ENCODE results near the gene LGALSL.

LGALSL gene

DNA sequence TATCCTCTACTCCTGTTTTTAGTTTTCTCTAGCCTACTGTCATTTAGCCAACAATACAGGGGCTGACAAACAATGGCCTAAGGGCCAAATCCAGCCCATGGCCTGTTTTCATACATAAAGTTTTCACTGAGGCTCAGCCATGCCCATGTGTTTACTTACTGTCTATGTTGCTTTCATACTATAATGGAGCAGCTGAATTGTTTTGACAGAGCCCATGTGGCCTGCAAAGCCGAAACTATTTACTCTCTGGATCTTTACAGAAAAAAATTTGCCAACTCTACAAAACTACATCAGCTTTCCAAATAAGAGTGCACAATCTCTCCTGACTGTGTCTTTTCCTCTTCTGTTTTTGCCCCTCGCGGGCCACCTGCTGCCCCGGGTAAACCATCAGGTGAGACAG is 24.0 kb downstream of the LGALSL start:
- H3K4me1 ChIP-seq (ENCODE audit: insufficient read depth, low read length, poor library complexity, severe bottlenecking): no peaks in the 10 kb centered on the region
- H3F3A ChIP-seq (ENCODE audit: low read depth): no peaks in the 10 kb centered on the region
- no peak overlapping the region for H3K4me2 ChIP-seq (ENCODE audit: low read depth, low read length, poor library complexity, severe bottlenecking)
- no peaks in the 10 kb centered on the region for H3K9me2 ChIP-seq (replicated peaks; ENCODE audit: low read depth, low read length)
- no peaks in the 10 kb centered on the region for H3K36me3 ChIP-seq (ENCODE audit: insufficient read depth, low read length)
- no peak overlapping the region for H3K9ac ChIP-seq (ENCODE audit: low read depth, low read length, poor library complexity, severe bottlenecking)
- H3K9me3 ChIP-seq (ENCODE audit: insufficient read depth, low read depth, low read length): no peaks in the 10 kb centered on the region
- no peaks in the 10 kb centered on the region for H3K79me2 ChIP-seq (ENCODE audit: insufficient read depth, low read length)
- H3K4me3 ChIP-seq (ENCODE audit: low read length, poor library complexity, severe bottlenecking): no peak overlapping the region
- peaks cover 11% of the 10 kb centered on the region for H3K27me3 ChIP-seq (ENCODE audit: insufficient read depth, low read length, poor library complexity, severe bottlenecking)
- no peak overlapping the region for H2AFZ ChIP-seq (ENCODE audit: low read length)
- TF ChIP-seq, protein P1, sequence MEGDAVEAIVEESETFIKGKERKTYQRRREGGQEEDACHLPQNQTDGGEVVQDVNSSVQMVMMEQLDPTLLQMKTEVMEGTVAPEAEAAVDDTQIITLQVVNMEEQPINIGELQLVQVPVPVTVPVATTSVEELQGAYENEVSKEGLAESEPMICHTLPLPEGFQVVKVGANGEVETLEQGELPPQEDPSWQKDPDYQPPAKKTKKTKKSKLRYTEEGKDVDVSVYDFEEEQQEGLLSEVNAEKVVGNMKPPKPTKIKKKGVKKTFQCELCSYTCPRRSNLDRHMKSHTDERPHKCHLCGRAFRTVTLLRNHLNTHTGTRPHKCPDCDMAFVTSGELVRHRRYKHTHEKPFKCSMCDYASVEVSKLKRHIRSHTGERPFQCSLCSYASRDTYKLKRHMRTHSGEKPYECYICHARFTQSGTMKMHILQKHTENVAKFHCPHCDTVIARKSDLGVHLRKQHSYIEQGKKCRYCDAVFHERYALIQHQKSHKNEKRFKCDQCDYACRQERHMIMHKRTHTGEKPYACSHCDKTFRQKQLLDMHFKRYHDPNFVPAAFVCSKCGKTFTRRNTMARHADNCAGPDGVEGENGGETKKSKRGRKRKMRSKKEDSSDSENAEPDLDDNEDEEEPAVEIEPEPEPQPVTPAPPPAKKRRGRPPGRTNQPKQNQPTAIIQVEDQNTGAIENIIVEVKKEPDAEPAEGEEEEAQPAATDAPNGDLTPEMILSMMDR (conservative IDR thresholded peaks at IDR 0.05; ENCODE audit: low read length): no peak
- no peak for TF ChIP-seq EZH2phosphoT487 (IDR thresholded peaks at IDR 0.05; ENCODE audit: borderline replicate concordance)
- no peaks in the 10 kb centered on the region for H4K20me1 ChIP-seq (ENCODE audit: insufficient read depth, low read length, poor library complexity, severe bottlenecking)

DNA sequence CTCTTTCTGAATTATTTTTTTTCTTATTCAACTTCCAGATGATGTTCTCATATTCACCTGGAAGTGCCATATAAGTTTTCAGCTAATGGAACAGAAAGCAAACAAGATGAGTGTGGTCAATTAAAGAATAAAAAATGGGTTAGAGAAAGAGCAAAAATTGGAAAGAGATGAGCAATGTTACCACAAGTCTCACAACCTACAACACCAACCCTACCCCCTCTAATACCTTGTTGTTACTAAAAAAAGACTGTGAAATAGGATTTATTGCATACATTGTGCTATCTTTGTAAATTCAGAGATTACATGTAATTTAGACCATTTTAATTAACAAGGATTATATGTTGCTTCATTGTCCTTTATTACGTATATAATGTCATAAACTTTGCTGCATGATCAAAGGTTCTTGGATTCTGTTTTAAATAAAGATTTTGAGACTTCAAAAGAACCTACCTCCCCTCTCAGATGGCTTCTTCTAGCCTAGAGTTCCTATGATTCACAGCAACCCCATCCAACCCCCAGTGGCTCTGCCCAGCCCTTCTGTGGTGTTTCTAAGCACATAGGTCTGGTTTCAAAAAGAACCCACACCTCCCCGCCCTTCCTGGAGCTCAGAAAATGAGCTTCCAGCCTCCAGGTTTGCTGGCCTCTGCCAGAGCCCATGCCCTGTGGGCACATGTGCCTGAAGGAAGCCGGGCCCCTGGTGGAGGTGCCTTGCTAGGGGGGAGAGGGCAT is 24.7 kb downstream of the LGALSL start:
- H3K9ac ChIP-seq (ENCODE audit: low read depth, low read length, poor library complexity, severe bottlenecking): no peak overlapping the region

DNA sequence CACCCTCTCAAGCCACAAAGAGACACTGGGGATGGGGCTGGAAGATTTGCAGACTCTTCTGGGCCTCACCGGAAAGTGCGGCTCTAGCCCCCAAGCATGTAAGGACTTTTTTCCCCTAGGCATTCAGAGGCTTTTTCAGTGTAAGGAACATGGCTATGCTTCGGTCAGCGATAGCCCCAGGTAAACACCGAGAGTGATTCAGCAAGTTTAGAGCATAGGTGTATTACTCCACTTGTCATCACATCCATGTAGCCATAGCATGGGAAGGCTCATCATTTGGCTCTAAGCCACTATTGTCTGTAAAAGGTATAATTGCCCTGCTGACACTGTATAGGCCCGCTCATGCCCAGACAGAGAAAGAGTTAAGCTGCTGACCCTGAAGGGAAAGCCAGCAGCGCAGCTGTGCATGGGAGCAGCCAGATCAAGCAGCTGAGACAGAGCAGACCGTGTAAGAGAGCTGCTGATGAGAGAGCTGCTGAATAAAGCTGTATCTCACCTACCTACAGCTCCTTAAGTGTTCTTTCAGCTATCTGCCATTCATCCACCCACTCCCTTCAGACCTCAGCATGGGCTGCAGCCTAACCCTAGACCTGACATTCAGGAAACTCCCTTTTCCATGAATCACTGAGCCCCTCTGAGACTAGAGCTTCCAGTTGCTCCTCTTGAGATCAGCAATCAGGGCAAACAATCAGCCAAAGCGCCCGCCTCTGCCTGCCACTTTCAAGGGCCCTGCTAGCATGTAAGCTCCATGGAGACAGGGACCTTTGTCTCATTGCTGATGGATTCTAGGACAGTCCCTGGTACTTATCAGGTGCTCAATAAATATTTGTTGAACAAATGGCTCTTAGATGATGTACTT is 25.5 kb downstream of the LGALSL start:
- Histone ChIP-seq H3K79me2 (ENCODE audit: insufficient read depth, low read length) (no peaks in the 10 kb centered on the region), H3K4me3 (ENCODE audit: low read length, poor library complexity, severe bottlenecking) (no peak overlapping the region), H3K36me3 (ENCODE audit: insufficient read depth, low read length) (no peaks in the 10 kb centered on the region), H4K20me1 (ENCODE audit: insufficient read depth, low read length, poor library complexity, severe bottlenecking) (no peaks in the 10 kb centered on the region), H3K9me3 (ENCODE audit: insufficient read depth, low read depth, low read length) (no peaks in the 10 kb centered on the region), H3K9me2 (replicated peaks; ENCODE audit: low read depth, low read length) (no peaks in the 10 kb centered on the region), H2AFZ (ENCODE audit: low read length) (no peak overlapping the region), H3K4me2 (ENCODE audit: low read depth, low read length, poor library complexity, severe bottlenecking) (no peak overlapping the region), H3K27me3 (ENCODE audit: insufficient read depth, low read length, poor library complexity, severe bottlenecking) (peaks cover 11% of the 10 kb centered on the region), H3F3A (ENCODE audit: low read depth) (no peaks in the 10 kb centered on the region), H3K9ac (ENCODE audit: low read depth, low read length, poor library complexity, severe bottlenecking) (no peak overlapping the region), H3K4me1 (ENCODE audit: insufficient read depth, low read length, poor library complexity, severe bottlenecking) (no peaks in the 10 kb centered on the region)
- TF ChIP-seq, protein P1 (conservative IDR thresholded peaks at IDR 0.05; ENCODE audit: low read length): no peak
- no peak for TF ChIP-seq EZH2phosphoT487 (IDR thresholded peaks at IDR 0.05; ENCODE audit: borderline replicate concordance)

More for the DNA sequence above, 24.7 kb downstream of the LGALSL start:
- Histone ChIP-seq H3K4me2 (ENCODE audit: low read depth, low read length, poor library complexity, severe bottlenecking) (no peak overlapping the region), H3K4me3 (ENCODE audit: low read length, poor library complexity, severe bottlenecking) (no peak overlapping the region), H4K20me1 (ENCODE audit: insufficient read depth, low read length, poor library complexity, severe bottlenecking) (no peaks in the 10 kb centered on the region), H3K27me3 (ENCODE audit: insufficient read depth, low read length, poor library complexity, severe bottlenecking) (peaks cover 11% of the 10 kb centered on the region), H3K9me2 (replicated peaks; ENCODE audit: low read depth, low read length) (no peaks in the 10 kb centered on the region), H3K36me3 (ENCODE audit: insufficient read depth, low read length) (no peaks in the 10 kb centered on the region), H3K4me1 (ENCODE audit: insufficient read depth, low read length, poor library complexity, severe bottlenecking) (no peaks in the 10 kb centered on the region), H3F3A (ENCODE audit: low read depth) (no peaks in the 10 kb centered on the region), H2AFZ (ENCODE audit: low read length) (no peak overlapping the region), H3K79me2 (ENCODE audit: insufficient read depth, low read length) (no peaks in the 10 kb centered on the region), H3K9me3 (ENCODE audit: insufficient read depth, low read depth, low read length) (no peaks in the 10 kb centered on the region)
- TF ChIP-seq, protein P1 (conservative IDR thresholded peaks at IDR 0.05; ENCODE audit: low read length): no peak
- no peak for TF ChIP-seq EZH2phosphoT487 (IDR thresholded peaks at IDR 0.05; ENCODE audit: borderline replicate concordance)

Data from Loucy (cell line).